SK-N-MC (cell line): ENCODE data around the gene INSC.

ENCODE experiments used
- EZH2 ChIP-seq: fragments of 200-600 bp; sonication (generic); IDR thresholded peaks from one replicate; pipeline ENCODE4 v1.6.1; 2017; ENCODE audit warnings: antibody characterized with exemption
- FOXP2 ChIP-seq: optimal IDR thresholded peaks from 2 replicates; pipeline ENCODE3; 2011; ENCODE audit warnings: mild to moderate bottlenecking, moderate library complexity; ENCODE audit not compliant: insufficient read depth; ENCODE audit errors: extremely low read length, control extremely low read depth
- POLR2AphosphoS5 ChIP-seq: IDR thresholded peaks from 2 replicates; pipeline ENCODE4 v1.6.1; 2012; ENCODE audit warnings: mild to moderate bottlenecking, low read depth, low read length, borderline replicate concordance

- TF ChIP-seq EZH2: no peak
- no peak for TF ChIP-seq POLR2AphosphoS5
- TF ChIP-seq FOXP2: no peak
Observed at GRCh38 chr11:15114501-15115475, at the start of gene INSC.
